SK-N-SH treated with all-trans-retinoic acid at 6 μM for 48 hours (cell line): Measurements from ENCODE around the gene RHBDL1.

Experiments
- ARNTL ChIP-seq: fragments of 450-650 bp; formaldehyde crosslinking; IDR thresholded peaks from 2 replicates; pipeline ENCODE4 v1.5.0; 2020; ENCODE audit warnings: low read depth, mild to moderate bottlenecking, moderate library complexity, borderline replicate concordance
- CSDC2 ChIP-seq: fragments of 250-450 bp; sonication (Bioruptor Pico); IDR thresholded peaks from 2 replicates; pipeline ENCODE4 v1.5.0; 2020; ENCODE audit warnings: mild to moderate bottlenecking, moderate library complexity
- ESRRG ChIP-seq: fragments of 250-450 bp; sonication (Bioruptor Pico); IDR thresholded peaks from 2 replicates; pipeline ENCODE4 v1.6.1; 2021; ENCODE audit warnings: mild to moderate bottlenecking
- RARB ChIP-seq: fragments of 250-450 bp; sonication (Bioruptor Pico); IDR thresholded peaks from 2 replicates; pipeline ENCODE4 v1.8.0; 2021; ENCODE audit warnings: mild to moderate bottlenecking, moderate library complexity
- ZFP3 ChIP-seq: fragments of 250-450 bp; sonication (Bioruptor Pico); IDR thresholded peaks from 2 replicates; pipeline ENCODE4 v1.5.0; 2020; ENCODE audit warnings: mild to moderate bottlenecking, moderate library complexity
- ZNF70 ChIP-seq: fragments of 450-650 bp; formaldehyde crosslinking; IDR thresholded peaks from 2 replicates; pipeline ENCODE4 v1.5.0; 2020; ENCODE audit warnings: mild to moderate bottlenecking, moderate library complexity
- TF ChIP-seq, protein P1 (sequence below): fragments of 250-450 bp; sonication (Bioruptor Pico); IDR thresholded peaks from 2 replicates; pipeline ENCODE4 v1.5.0; 2020; ENCODE audit warnings: mild to moderate bottlenecking, moderate library complexity
- TF ChIP-seq, protein P2 (sequence below): fragments of 250-450 bp; sonication (Bioruptor Pico); IDR thresholded peaks from 2 replicates; pipeline ENCODE4 v1.5.1; 2020; ENCODE audit warnings: low read depth, mild to moderate bottlenecking, moderate library complexity
- TF ChIP-seq, protein P3 (sequence below): fragments of 250-450 bp; sonication (Bioruptor Pico); IDR thresholded peaks from 2 replicates; pipeline ENCODE4 v1.8.0; 2020; ENCODE audit warnings: mild to moderate bottlenecking, moderate library complexity, borderline replicate concordance

DNA sequence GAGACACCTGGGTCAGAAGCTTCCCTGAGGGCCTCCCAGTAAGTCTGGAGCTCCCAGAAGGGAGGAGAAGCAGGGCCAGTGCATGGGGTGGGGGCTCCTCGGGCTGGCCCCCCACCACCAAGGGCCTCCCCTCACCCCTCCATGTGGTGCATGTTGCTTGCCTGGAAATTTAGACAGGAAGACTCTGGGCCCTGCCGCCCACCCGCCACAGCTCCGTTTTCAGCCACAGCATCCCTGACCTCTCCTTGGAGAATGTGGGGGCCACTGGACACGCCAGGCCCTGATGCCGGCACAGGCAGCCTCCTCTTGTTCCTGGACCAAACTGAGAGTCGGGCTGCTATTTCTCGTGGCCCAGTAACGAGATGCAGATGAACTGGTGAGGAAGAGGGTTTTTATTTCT, 36.6 kb upstream of the RHBDL1 start:
- TF ChIP-seq CSDC2 (no peak), ZNF70 (CRISPR knock-in tag) (no peak), RARB (CRISPR knock-in tag) (no peak), ZFP3 (CRISPR knock-in tag) (no peak), ARNTL (CRISPR knock-in tag) (no peak), ESRRG (CRISPR knock-in tag) (no peak)
- TF ChIP-seq, protein P1, sequence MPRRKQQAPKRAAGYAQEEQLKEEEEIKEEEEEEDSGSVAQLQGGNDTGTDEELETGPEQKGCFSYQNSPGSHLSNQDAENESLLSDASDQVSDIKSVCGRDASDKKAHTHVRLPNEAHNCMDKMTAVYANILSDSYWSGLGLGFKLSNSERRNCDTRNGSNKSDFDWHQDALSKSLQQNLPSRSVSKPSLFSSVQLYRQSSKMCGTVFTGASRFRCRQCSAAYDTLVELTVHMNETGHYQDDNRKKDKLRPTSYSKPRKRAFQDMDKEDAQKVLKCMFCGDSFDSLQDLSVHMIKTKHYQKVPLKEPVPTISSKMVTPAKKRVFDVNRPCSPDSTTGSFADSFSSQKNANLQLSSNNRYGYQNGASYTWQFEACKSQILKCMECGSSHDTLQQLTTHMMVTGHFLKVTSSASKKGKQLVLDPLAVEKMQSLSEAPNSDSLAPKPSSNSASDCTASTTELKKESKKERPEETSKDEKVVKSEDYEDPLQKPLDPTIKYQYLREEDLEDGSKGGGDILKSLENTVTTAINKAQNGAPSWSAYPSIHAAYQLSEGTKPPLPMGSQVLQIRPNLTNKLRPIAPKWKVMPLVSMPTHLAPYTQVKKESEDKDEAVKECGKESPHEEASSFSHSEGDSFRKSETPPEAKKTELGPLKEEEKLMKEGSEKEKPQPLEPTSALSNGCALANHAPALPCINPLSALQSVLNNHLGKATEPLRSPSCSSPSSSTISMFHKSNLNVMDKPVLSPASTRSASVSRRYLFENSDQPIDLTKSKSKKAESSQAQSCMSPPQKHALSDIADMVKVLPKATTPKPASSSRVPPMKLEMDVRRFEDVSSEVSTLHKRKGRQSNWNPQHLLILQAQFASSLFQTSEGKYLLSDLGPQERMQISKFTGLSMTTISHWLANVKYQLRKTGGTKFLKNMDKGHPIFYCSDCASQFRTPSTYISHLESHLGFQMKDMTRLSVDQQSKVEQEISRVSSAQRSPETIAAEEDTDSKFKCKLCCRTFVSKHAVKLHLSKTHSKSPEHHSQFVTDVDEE (CRISPR knock-in tag): no peak
- TF ChIP-seq, protein P2, sequence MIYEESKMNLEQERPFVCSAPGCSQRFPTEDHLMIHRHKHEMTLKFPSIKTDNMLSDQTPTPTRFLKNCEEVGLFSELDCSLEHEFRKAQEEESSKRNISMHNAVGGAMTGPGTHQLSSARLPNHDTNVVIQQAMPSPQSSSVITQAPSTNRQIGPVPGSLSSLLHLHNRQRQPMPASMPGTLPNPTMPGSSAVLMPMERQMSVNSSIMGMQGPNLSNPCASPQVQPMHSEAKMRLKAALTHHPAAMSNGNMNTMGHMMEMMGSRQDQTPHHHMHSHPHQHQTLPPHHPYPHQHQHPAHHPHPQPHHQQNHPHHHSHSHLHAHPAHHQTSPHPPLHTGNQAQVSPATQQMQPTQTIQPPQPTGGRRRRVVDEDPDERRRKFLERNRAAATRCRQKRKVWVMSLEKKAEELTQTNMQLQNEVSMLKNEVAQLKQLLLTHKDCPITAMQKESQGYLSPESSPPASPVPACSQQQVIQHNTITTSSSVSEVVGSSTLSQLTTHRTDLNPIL: no peak
- TF ChIP-seq, protein P3, sequence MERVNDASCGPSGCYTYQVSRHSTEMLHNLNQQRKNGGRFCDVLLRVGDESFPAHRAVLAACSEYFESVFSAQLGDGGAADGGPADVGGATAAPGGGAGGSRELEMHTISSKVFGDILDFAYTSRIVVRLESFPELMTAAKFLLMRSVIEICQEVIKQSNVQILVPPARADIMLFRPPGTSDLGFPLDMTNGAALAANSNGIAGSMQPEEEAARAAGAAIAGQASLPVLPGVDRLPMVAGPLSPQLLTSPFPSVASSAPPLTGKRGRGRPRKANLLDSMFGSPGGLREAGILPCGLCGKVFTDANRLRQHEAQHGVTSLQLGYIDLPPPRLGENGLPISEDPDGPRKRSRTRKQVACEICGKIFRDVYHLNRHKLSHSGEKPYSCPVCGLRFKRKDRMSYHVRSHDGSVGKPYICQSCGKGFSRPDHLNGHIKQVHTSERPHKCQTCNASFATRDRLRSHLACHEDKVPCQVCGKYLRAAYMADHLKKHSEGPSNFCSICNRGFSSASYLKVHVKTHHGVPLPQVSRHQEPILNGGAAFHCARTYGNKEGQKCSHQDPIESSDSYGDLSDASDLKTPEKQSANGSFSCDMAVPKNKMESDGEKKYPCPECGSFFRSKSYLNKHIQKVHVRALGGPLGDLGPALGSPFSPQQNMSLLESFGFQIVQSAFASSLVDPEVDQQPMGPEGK (CRISPR knock-in tag): no peak
